Stimulated activated CD4-positive, alpha-beta T cell treated with anti-CD3 and anti-CD28 coated beads, TNF-alpha, amount 100 ng/mL, for 48 hours (primary cell): ENCODE data around the gene DVL1.
A peak's percentile ranks its signal among the peaks of the same experiment; 100 is the strongest.

ENCODE experiments used
- DNase-seq, 3 donors: peaks; one replicate each; pipeline ENCODE4 v3.0.0-alpha.2; 2020; ENCODE audit warnings: low read depth in 3 of 3

The DVL1 gene

DNA sequence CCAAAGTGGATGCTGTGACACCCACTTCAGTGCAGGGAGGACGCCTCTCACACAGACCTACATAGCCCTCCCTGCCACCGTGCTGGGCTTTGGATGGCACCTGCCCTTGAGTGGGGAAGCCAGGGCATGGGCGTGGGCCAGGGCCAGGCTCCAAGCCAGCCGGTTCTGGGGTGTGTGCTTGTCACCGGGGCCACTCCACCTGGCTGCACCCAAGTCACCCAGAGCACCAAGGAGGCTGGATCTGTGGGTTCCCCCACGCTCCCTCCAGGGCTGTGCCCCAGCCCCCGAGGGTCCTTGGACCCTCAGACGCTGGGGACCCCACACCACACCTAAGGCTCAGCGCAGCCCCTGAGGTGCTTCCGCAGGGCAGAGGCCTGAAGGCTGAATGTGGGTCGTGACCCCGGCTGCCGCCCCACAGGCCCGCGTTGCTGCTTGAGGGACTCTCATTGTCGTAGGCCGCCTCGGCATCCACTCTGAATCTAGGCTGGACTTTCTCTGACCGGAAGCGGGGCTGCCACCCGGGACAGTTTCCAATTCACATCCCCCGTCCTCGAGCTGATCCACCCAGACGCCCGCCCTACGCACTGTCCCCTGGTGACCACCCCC lies 7.7 kb upstream of the DVL1 start:
- DNase-seq = no peak

DNA sequence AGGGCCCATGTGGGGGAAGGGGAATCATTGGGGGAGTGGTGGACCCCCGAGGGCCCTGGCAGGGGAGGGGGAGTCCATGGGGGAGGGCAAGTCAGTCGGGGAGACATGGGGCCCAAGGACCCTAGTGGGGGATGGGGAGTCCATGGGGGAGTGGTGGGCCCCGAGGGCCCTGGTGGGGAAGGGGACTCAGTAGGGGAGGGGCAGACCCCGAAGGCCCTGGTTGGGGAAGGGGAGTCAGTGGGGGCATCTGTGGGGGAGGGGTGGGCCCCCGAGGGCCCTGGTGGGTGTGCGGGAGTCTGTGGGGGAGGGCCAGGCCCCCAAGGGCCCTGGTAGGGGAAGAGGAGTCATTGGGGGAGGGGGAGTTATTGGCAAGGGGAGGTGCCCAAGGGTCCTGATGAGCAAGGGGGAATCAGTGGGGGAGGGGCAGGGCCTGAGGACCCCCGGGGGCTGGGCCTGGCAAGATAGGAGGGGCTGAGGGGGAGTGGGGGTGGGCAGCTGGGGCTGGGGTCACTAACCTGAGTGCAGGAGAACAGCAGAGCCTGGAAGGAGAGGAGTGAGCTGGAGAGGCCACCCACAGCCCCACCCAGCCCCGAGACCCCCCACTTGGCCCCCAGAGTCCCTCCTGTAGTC lies 7.1 kb upstream of the DVL1 start:
- no peak for DNase-seq

DNA sequence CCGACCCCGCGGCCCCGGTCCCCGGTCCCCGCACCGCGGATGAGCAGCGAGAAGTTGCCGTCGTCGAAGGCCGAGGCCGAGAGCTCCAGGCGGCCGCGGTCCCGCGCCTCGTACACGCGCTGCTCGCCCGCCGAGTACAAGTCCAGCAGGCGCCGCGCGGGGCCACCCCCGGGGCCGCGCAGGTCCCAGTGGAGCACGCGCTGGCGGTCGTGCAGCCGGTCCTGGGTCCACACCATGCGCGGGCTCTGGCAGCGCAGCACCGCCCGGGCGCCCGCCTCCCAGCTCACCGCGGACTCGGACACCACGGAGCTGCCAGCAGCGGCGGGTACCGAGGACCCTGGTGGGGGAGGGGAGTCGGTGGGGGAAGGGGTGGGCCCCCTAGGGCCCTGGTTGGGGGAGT lies 6.2 kb upstream of the DVL1 start:
- DNase-seq = no peak

DNA sequence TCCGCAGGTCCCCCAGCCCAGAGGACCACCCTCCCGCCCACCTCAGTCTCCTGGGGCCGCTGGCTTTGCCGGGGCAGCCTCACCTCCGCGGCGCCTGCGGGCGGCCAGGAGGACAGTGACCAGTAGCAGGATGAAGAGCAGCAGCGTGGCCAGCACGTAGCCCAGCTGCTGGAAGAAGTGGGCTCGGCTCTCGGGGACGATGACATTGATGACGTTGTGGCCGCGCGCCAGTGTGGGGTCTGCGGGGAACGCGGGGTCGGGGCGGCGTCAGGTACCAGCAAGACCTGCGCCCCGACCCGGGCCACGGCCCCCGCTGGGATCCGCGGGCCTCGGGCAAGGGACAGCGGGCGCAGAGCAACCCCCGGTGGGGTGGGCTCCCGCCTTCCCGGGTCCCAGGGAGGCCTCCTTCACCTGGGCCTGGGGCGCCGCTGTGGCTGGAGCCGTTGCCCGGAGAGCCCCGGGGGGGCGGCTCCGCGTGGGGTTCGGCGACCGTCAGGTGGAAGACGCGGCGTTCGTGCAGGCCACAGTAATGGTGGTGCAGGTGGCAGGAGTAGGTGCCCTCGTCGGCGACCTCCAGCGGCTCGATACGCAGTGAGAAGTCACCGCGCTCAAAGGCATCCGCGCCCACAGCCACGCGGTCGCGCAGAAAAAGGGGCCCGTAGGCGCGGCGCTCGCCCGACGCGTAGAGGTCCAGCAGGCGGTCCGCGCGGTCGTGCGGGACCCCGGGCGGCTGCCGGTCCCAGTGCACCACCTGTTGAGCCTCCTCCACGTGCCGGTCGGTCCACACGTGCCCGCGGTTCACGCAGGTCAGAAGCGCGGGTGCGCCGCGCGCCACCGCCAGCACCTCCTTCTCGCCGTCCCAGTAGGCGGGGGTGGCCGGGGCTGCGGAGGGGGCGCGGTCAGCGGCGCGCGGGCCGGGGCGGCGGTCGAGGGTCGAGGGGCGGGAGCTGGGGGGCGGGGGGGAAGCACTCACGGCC lies 5.3 kb upstream of the DVL1 start:
- DNase-seq = no peak

DNA sequence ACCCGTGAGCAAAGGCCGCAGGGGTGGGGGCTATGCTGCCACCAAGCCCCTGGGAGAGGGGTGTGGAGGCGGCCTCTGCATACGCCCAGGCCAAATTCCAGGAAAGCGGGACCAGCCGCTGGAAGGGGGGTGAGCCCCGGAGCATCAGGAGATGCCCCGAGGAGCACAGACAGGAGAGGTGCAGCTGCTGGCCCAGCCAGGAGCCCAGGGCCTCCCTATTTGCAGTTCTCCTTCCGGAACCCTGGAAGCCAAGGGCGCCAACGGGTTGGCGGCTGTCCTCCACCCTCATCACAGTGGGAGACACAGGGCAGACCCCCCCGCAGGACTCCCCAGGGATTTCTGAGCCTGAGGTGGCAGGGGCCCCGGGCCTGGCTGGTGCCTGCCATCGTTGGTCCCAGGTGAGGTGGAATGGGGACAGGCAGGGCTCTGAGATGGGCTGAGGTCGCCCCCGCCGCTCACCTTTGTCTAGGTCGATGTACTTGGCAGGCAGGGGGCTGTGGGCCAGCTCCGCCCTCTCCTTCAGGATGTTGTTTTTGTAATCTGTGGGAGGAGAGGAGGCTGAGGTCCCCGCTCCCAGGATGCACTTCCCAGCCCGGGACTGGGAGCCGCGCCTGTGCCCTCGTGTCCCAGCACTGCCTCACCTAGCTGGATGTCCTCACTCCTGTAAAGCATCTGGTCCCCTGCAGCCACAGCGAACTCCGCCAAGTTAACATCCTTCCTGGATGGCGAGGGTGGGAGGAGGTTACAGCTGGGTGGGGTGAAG lies 4.4 kb upstream of the DVL1 start:
- no peak for DNase-seq

DNA sequence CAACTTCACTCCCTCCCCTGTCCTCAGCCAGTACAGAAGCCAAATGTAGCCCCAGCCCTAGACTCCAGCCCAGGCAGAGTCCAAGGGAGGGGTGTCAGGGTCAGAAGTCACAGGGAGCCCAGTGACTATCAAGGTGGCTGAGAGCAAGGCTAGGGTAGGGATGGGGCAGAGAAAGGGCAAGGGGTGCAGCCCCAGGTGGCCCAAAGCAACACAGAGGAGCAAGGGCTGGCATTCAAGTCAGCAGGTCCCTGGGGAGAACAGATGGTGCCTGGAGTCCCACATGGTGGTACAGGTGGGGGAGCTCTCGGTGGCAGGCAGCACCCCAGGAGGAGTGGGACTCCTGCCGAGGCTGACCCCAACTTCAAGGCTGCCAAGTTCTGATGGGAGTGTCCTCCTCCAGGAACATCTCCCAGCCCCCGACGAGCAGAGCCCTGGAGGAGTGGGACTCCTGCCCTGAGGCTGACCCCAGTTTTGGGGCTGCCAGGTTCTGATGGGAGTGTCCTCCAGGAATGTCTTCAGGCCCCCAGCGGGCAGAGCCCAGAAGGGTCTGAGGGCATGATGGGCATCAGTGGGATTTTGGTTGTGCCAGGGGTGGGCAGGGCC lies 3.7 kb upstream of the DVL1 start:
- no peak for DNase-seq

DNA sequence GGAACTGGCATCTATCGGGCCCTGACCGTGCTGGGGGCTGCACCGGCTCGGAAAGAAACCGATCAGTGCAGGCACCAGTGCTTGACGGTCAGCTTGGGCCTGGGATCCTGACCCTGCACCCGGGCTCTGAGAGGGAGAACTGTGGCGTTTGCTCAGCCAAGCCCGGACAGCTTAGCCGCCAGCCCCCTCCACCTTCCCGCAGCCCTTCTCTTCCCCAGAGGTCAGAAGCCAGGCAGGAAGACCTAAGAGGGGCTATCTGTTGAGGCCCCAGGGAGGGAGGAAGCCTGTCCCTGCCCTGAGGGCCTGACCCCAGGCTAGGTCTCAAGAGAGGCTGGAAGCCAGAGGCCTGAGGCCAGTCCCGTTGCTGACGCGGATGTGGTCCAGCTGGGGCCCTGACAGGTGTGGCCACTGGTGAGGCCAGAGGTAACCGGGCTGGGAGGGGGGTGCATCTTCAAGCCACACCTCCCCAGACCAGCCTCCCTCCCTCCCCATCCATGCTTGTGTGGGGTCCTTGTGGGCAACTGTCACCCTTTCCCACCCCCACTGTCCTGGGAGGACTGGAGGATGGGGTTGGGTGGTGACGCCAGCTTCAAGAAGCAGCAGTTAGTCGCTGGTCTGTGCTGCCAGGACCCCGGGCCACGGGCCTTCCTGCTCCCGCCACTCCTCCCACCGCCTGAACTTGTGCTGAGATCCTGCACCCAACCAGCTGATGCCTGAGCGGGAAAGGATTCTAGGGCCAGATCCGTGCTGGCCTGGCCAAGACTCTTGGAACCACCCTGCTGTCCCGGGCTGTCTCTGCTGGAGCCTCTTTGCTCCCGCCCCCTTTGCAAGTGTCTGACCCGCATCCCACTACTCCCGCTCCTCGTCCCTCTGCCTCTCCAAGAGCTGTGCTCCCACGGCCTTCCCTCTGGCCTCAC lies 2.6 kb upstream of the DVL1 start:
- DNase-seq = no peak

DNA sequence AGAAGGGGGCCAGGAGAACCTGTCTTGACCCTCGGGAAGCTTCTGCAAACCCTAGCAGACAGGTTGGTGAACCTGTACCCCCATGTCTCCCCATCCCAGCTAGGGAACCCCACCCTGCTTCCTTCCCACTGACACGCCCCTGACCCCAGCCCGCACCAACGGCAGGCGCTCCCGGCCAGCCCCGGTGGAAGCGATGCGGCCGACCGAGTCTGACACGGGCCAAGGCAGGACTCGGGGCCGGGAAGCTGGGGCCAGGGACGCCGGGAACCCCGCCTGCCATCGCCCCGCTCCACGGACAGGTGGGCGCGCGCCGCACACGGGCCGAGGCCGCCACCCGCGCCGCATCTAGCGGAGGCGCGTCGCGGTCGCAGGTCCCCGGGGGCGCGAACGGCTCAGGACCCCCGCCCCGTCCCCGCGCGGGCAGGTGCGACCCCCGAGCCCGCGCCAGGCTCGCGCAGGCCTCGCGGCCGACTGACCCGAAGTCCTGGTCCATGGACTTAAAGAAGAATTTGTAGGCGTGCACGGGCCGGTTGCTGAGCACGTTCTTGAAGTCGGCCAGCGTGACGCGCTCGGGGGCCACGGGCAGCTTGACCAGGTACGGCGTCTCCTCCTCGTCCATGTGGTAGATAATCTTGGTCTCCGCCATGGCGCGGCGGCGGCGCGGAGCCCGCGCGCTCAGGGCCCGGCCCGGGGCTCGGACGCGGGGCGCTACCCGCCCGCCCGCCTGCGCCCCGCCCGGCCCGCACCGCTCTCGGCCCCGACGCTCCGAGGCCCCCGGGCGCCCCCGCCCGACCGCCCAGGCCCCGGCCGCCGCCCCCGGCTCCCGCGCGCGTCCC lies 580 bp downstream of the DVL1 start:
- no peak for DNase-seq

DNA sequence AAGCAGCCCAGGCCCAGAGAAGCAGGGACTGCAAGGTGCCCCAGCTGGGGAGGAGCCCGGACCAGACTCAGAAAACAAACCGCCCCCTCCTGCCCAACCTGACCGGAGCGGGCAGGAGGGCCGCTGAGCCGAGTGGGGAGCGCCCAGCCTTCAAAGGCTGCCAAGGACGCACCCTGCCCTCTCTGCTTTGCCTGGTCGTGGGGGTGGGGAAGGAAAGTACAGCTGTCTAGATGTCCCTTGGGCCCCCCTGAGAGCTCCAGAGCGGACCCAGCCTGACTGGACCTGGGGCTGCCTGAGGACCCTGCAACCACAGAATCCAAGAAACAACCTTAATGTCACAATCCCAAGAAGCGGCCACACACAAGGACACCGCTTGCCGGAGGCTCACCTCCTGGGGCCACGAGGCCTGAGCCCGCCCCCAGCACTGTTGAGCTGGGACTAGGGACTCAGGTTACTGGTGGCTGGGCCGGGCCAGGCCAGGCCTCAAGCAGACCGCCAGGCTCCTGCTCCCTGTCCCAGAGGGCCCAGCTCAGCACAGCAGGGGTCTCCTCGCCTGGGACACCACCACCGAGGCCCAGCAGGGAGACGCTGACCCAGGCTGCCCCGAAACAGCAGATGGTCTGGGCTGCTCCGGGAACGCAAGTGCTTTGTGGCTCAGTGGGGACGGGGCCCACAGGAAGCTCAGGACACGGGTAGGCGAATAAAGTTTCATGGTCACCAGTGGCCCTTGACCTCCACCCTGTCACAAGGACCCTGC lies 1.4 kb downstream of the DVL1 start:
- no peak for DNase-seq

DNA sequence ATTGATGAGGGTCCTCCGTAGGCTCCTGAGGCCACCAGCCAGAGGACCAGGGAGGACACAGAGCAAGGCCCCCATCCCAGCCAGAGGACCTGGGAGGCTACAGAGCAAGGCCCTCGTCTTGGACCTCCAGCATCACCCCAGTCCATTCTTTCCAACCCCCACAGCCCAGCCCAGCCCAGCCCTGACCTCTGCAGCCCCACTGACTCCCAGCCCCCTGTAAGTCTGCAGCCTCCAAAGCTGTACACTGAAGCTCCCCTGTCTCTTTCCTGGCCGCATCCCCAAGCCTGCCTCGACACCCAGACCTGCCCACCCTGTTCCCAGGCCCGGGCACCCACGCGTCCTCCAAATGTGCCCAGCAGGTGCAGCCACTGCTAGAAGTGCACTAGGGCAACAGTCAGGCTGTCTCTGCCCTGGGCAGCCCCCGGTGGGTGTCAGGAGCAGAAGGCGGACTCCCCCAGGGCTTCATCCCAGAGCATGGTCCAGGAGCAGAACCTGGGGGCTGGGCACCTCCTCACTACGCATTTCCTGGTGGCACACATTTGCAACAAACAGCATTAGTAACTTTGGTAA lies 2.1 kb downstream of the DVL1 start:
- DNase-seq = no peak

DNA sequence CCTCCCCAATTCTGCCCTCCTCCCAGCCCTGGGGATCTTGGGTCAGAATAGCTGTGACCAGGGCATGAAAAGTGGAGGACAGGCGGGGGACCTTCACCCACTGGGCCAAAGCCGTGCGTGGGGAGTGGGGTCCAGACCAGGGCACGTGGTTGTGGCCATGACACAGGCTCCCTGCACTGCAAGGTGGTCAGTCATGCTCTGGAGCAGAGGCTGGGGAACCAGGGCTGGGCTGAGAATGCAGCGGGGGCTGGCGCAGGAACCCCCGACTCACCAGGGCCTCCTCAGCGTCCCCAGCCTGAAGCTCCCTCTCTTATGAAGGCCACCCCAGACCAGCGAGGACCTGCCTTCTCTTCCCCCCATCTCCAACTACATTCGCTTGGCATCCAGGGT lies 2.7 kb downstream of the DVL1 start:
- DNase-seq = no peak

DNA sequence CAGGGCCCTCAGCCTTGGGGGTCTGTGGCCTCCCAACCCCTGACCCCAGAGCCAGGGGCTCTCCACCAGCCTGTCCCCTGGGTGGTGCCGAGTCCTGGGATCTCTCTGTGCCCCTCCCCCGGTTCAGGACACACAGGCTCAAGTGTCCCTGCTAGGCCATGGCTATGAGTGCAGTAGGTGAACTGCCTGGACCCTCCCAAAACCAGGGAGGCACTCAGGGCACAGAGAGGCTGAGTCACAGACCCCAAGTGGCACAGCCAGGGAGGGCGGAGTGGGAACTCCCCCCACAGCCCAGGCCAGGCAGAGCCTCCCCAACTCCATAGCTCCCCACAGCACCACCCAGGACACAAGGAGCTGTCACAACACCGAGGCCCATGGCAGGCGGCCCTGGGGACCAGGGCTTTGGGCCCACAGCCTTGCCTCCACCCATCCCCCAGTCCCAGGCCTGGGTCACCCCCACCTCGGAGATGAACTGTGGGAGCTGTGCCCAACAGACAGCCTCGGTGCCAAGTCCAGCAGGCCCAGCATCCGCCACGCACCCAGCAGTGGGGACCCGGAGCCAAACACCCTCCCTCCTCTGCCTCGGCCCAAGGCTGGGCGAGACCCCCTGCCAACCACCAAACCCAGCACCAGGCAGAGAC lies 3.2 kb downstream of the DVL1 start:
- DNase-seq = no peak

DNA sequence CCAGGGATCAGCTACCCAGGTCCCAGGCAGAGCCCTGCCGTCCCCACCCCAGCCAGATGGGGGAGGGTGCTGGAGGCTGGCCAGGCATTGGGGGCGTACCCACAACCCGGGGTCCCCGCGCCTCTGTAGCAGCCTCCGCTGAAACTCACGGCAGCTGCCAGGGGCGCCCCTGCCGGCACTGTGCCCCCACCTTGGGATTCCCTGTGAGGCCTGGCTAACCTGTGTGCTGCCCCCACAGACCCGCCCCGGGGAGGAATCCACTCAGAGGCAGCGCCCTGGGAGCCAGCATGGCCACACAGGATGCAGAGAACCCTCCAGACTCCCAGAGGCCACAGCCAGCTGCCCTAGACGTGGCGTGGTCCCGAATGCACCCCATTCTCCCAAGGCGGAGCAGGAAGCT lies 3.8 kb downstream of the DVL1 start:
- DNase-seq = no peak

DNA sequence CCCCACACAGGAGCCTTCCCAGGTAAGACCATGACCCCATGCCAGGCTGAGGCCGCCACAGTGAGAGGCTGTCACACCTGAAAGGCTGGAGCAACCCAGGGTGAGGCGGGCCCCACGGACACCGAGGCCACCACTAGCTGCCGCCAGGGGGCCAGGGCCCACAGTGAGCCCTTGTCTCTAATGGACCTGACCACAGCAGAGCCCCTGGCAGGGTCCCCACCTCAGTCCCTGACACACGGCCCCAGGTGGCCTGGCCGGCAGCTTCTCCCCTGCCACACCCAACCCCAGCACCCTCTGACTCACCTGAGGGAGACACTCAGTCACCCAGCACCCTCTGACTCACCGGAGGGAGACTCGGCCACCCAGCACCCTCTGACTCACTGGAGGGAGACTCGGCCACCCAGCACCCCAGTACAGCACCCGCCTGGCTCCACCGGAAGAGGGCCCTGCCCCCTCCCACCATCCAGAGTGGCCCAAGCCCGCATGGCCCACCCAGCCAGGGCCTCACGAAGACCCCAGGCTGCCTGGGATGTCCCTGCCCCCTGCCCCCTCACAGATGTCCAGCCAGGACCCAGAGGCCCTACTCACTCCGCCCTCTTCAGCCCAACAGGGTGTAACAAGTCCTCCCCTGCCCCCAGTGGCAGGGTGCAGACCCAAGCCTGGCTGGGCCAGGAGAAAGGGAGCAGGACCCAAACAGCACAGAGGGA lies 4.4 kb downstream of the DVL1 start:
- peak; percentile 39 to 55 (median 44) for DNase-seq

DNA sequence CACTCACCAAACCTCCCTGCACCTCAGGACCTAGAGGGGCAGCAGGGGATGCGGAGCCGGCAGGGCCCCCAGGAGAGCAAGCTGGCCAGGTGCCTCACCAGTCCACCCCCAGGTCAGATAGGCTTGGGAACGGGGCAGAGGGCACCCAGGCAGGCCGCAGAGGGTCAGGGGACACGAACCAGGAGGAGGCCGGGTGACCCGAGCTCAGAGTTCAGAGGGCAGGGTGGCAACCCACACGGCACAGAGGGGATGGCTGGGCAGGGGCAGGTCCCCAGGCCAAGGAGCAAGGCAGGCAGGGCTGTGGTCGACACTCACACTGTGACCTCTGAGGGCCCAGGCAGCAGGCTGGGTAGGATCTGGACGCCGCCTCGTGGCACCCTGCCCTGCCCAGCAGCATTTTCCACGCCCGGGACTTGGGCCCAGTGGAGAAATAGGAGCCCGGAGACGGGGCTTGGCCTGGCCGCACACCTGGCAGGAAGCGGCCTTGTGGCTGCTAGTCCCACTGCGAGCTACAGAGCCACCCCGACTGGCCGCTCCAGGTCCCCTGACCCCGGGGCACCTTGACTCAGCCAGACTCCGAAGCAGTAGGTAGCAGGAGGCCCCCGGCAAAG lies 5.3 kb downstream of the DVL1 start:
- no peak for DNase-seq

DNA sequence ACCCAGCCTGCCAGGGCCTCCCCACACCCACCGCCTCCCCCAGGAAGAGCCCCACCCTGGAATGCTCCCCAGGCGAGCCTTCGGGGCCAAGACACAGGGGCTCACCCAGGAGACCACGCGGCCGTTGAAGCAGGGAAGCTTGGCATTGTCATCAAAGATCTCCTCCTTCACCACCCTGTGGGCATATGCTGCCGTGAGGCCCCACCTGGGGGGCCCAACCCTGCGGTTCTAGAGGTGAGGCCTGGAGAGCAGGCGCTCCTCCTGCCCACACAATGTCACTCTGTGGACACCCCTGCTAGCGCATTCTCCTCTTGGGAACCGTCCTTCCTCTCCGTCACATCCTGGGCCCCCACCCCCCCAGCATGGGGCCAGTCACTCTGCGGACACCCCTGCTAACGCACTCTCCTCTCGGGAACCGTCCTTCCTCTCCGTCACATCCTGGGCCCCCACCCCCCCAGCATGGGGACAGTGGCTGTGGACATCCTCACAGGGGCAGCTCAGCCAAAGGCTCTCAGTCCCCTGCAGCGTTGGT lies 6.6 kb downstream of the DVL1 start:
- DNase-seq = no peak

DNA sequence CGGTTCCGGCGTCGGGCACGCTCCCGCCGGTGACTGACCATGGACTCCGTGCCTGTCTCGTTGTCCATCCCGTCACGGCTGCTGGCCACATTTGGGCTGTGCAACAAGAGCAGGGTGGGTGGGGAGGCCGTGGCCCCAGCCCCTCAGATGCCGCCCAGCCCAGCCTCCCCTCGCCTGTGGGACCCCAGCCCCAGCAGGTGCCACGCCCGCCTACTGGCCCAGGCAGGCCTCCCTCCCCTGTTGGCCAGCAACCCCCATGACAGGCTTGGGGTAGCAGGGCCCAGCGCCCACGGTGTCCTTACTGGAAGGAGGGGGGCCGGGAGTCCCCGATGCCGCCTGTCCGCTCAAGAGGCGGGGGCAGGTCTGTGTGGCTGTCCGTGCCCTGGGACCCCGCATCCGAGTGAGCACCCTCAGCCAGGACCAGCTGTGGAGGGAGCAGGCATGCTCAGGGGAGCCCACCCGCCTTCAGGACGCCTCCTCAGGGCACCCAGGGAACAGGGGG lies 7.1 kb downstream of the DVL1 start:
- no peak for DNase-seq
